GM15510 (cell line): ENCODE measurements around the gene ITGB7.

ENCODE experiments used
- POLR2A ChIP-seq: IDR thresholded peaks from 3 replicates; pipeline ENCODE4 v1.6.1; 2011; ENCODE audit warnings: borderline replicate concordance; ENCODE audit not compliant: insufficient read length; ENCODE audit errors: extremely low read depth

The ITGB7 gene

DNA sequence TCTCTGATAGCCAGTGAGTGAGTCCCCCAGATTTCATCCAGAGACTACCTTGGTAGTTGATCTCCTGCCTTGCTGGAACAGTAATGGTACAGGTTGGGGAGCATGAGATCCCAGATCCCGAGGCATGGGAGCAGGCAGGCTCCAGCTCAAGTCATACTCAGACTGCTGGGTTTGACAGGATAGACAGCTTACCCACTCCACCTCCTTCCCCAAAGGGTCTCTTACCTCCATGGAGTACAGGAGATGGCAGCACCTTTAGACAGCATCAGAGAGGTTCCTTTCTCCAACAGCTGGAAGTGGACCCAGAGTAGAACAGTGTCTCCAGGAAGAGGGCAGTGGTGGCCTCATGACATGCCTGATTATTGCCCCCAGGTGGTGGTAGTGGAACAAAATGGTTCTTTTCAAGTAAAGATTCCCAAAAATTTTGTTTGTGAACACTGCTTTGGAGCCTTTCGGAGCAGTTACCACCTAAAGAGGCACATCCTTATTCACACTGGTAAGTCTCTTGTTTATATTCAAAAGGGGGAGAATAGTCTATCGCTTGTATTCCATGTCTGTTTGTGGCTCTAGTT is 21.4 kb downstream of the ITGB7 start:
- TF ChIP-seq POLR2A: no peak

DNA sequence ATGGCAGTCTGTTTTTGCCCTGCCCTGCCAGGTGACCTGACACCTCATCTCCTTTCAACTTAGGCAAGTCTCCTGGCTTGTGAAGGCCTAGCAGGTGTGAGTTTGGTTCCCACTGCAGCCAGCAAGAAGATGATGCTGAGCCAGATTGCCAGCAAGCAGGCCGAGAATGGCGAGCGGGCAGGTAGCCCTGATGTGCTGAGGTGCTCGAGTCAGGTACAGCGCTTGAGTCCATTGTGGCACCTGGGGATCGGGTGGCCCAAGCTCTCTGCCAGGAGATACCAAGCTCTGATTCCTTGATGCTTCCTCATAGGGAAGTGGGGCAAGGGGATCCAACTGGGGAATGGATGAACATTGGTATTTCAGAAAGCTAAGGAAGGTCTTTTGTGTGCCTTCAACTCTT is 22.2 kb downstream of the ITGB7 start:
- no peak for TF ChIP-seq POLR2A

DNA sequence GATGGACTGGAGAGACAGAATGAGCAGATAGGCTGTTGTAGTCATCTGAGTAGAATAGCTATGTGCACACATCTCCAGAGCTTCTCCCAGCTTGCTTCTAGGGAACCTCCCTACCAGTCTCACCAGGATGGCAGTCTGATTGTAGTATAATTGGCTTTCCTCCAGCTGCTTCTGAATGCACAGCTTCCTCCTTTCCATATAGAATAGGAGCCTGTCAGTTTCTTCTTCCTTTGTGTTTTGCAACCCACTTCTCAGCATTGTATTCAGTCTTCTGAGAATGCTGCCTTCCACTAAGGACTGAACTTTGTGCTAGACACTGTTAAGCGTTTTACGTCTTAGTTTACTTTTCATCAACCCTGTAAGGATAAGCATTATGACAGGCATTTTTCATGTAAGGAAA is 24.1 kb downstream of the ITGB7 start:
- TF ChIP-seq POLR2A: no peak

DNA sequence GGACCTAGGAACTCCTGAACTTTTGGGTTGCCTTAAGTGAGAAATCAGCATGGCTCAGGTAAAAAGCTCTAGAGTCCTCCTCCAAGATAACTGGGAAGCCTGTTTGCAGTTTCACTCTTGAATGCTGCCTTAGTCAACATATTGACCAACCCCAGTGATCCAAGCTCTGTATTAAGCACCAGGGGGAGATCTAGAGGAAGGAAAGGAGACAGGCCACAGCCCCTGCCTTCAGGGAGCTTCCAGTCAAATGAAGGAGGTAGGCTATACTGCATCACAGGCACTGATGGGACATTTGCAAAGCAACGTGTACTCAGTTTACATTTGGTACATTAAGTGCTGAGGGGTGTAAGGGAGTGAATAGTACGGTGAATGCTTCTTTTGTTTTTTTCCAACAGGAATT is 25.1 kb downstream of the ITGB7 start:
- TF ChIP-seq POLR2A: no peak

DNA sequence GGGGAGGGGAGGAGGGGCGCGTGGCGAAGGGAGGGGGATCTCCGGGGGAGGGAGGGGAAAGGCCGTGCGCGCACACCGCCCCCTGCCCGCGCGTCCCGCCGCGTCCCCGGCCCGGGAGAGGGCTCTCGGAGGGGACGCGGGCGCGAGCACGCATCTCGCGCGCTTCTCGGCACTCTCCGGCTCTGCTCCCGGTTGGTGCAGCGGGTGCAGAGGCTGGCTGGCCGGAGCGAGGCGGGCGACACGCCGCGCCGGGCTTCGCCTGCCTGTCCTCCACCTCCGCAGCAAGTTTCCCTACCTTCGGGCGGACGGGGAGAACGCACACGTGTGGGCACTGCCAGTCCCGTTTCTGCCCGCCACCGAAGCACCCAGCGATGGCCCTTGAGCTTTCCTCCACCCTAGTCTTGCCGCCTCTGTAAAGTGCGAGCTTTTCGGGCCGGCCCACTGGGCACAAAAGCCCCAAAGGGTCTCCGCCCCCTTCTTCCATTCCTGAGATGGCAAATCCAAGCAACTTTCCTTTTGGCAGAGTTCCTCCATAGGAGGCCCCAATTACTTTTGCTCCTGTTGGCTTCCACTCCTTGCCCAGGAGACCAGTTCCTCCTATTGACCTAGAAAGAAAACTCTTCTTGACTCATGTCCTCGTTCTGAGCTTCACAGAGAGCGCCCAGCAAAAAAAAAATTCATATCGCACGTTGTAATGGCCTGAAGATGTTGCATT is 26.0 kb downstream of the ITGB7 start:
- TF ChIP-seq POLR2A: no peak

DNA sequence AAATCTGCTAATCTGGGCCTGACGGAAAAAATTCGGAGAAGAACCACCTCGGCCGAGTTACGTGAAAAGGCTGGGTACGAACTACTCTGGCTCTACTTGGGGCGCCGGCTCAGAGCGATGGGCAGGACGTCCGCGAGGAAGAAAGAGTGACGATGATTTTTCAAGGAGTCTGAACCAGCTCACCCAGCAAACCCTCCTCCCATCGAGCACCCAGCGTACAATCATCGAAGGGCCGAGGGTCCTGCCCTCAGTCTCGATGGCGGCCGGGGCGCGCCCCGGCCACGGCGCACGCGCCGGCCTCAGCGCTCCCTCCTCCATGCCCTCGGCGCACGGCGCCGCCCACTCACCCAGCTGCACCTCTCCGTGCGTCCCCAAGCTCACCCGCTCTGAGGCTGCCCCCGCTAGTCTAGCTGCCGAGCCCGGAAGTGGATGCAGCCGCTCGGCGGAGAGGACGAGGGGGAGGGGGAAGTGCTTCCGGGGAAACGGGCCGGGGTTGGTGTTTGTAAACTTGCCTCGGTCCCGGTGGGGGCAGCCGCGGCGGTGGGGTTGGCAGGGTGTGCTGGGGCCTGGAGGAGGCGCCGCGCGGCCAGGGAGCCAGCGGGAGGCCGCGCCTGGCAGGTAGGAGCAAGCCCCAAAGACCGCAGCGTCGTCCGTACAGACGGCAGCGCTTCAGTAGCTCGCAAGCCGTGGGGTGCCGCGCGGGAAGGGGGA is 26.7 kb downstream of the ITGB7 start, which contains the start of the genes CSAD and ZNF740:
TSS of gene CSAD (minus strand) at position 706 of the 711 bp plus-strand sequence. CDS start 7,455 bp downstream, outside the sequence.
TSS of gene ZNF740 (plus strand) at position 503 of the 711 bp plus-strand sequence. CDS start 1,262 bp downstream, outside the sequence.
- TF ChIP-seq POLR2A: peak; percentile 91

DNA sequence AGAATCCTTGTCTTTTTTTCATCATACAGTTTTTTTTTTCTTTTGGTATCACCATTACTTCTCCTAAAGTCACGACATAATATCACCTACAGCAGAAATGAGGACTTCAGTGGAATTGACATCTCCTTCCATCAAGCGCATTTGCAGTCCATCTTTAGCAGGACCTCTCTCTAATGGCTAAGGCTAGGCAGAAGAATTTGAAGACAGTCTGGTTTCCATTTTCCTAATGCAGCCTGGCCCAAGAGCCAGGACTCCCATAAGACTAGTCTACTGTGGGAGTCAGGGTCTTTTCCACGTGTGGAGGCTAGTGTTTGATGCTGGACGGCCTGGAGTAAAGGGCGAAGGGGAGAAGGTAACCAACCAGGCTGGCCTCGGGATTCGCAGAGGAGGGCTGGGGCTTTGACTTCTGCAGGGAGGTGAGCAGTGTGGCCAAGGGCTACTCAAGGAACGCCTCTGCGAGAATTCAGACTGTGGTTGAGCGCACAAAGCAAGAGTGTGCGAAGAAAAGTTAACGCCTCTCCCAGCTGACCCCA is 27.3 kb downstream of the ITGB7 start:
- TF ChIP-seq POLR2A: no peak

DNA sequence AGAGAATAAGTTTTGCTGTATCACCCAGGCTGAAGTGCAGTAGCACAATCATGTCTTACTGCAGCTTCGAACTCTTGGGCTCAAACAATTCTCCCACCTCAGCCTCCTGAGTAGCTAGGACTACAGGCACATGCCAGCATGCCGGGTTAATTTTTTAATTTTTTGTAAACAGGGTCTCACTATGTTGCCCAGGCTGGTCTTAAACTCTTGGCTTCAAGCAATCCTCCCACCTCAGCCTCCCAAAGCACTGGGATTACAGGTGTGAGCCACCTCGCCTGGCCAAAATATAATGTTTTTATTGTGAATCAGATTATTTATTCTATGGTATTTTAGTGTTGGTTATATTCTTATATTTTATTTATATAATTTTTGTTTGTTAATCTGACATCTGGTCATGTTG is 30.3 kb downstream of the ITGB7 start:
- no peak for TF ChIP-seq POLR2A

DNA sequence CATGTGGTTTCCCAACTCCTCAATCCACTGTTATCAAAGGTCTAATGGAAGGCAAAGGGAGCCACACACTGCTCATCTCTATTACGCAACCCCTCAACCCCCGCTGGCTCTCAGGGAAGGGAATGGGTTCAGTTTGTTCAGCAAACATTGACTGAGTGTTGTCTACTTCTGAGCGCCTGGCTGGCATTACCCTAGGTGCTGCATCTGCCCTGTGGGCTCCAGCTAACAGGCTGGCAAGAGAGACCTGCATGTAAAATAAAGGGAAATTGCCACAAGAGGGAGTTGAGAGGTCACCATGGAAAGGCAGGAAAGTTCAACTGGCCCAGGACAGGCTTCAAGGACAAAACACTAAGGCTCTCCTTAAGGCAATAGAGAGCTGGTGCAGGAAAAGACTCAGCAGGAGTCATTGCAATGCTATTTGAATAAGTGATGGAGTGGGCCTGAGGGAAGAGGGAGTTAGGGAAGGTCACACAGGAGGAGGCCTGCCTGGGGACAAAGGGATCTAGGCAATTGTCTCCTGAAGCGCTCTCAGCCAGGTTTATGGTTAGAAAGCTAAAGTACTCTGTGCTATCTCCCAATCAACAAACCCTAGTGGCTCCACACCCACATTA is 32.1 kb downstream of the ITGB7 start:
- TF ChIP-seq POLR2A: no peak

DNA sequence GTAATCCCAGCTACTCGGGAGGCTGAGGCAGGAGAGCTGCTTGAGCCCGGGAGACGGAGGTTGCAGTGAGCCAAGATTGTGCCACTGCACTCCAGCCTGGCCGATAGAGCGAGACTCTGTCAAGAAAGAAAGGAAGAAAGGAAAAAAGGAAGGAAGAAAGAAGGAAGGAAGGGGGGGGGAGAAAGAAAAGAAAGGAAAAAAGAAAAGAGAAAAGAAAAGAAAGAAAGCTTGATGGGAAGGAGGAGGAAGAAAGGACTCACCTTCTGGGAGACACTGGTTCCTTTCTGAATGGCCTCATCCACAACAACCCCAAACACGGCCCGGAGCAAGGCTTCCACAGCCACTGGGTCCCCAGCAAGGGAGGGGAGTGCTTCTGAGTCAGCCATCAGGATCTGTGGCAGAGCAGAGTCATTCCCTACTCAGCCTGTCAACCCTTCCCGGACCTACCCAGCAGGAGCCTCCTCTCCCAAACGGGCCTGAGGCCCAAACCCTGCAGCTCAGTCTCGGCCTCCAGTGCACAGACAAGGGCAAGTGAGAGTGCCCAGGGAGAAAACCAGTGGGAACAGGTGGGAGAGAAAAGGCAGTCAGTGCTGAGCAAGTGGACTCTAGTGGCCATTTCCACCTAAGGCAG is 33.9 kb downstream of the ITGB7 start:
- TF ChIP-seq POLR2A: no peak

DNA sequence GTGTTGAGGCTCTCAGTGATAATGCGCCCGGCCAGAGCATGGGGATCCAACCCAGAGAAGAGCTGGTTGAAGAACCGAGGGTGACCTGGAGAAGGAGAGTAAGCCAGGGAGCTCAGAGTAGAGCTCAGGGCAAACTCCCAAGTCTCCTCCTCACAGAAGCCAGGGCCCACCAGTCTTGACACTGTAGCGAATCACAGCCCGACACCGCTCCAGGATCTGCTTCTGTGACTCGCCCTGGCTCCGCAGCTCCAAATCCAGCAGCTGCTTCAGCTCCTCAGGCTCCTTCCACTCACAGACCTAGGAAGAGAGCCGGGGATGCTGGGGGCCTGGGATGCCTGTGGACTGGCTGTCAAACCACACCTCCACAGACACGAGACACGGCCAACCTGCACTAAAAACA is 34.7 kb downstream of the ITGB7 start:
- no peak for TF ChIP-seq POLR2A

DNA sequence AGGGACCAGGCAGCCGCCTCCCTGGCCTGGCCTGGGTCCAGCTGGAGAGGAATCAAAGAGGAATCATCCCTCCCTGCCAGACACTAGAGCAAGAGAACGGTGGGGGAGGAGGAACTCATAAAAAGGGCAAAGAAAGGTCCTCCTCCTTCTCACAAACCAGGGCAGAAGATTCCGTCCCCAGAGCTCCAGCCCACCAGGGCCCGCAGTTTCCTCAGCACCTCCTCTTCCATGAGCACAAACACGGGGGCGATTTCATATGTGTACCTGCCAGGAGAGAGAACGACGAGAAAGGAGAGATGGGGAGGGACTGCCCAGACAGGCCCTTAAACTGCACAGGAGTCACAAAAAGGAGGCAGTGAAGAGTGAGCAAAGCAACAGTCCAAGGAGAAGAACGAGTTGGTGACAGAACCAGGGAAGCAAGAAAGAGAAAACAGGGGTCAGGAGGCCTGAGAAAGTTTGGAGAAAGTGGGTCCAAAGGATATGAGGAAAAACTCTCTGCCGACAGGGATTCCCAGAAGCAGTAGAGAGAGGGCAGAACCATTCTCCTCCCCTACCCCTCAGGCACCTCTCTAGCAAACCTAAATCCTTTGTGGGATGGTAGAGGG is 35.2 kb downstream of the ITGB7 start:
- TF ChIP-seq POLR2A: no peak

DNA sequence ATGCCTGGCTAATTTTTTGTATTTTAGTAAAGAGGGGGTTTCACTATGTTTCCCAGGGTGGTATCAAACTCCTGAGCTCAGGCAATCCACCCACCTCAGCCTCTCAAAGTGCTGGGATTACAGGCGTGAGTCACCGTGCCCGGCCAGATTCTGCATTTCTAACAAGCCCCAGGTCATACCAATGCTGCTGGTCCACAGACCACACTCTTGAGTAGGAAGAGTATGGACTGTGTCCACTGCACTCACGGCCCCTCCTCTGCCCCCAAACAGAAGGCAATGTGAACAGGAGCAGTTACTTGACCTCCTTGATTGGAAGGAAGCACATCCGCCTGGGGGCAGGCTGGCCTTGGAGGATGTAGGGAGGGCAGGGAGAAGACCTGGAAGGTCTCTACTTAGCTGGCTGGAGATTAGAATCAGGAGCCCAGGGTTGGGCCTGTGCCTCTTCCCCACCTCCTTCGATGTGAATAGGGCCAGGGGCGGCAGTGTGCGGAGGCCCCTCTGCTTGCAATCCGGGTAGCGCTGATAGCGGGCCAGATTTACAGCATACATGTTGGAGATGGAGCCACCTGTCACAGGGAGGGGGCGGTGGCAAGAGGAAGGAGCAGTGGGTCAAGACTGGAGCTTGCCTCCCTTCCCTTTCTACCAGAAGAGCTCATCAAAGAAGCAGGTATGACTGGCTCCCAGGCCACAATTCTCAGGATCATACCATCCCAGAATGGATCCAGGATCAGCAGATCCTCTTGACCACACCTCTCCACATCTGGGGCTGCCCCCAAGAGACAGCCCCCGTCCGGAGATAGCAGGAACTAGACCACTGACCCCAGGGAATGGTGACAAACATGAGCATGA is 36.0 kb downstream of the ITGB7 start:
- no peak for TF ChIP-seq POLR2A
